Mononuclear cell (primary cell): Measurements from ENCODE around the gene HTT-AS. TPM values are rescaled to one million over a fixed set of nuclear protein-coding genes. Genes with fewer than 3 reads are reported as not detected.

Experiments used
- total RNA-seq: library from RNA; depleted of rRNA; stranded (reverse); fragments of >200 nt; gene quantifications from one replicate; pipeline ENCODE4 v1.2.3, GENCODE V29; 2012

The HTT-AS gene
- total RNA-seq, 1 donor, result not detected

Other genes with a start within 250 kb of the HTT-AS start
- gene ADD1, start 230.7 kb downstream of the HTT-AS start, total RNA-seq, result 147 TPM
- 17.4 TPM for gene NOP14, start 111.1 kb downstream of the HTT-AS start, total RNA-seq
- gene GRK4, start 111.0 kb downstream of the HTT-AS start, total RNA-seq, result 1.7 TPM
- 96.2 TPM for gene HTT, start 143 bp upstream of the HTT-AS start, total RNA-seq
- gene MSANTD1, start 174.6 kb upstream of the HTT-AS start, total RNA-seq, result 0.63 TPM
- 5.1 TPM for gene RGS12, start 218.5 kb upstream of the HTT-AS start, total RNA-seq